Endothelial cell of umbilical vein (primary cell): Measurements from ENCODE around the gene BLOC1S1. TPM values are rescaled to one million over a fixed set of nuclear protein-coding genes. Genes with fewer than 3 reads are reported as not detected.

Experiments used
- BruUV-seq: library from RNA; stranded (reverse); fragments of 400-500 nt; replicated peaks from 2 replicates; lab custom pipeline; 2021; lab: Mats Ljungman, UMichigan
- CTCF ChIA-PET: fragments of 300-600, 350-600 bp; sonication (Branson Sonifier 250); formaldehyde crosslinking; loops from one replicate; lab custom pipeline; 2021; ENCODE audit warnings: antibody characterized with exemption, inconsistent platforms; lab: Charles Lee
- POLR2A ChIA-PET: fragments of 300-600, 350-600 bp; sonication (Branson Sonifier 250); formaldehyde crosslinking; loops from one replicate; lab custom pipeline; 2021; ENCODE audit warnings: antibody characterized with exemption, inconsistent platforms; lab: Charles Lee
- DNase-seq: peaks from one replicate; pipeline ENCODE4 v3.0.0-alpha.2; 2011; ENCODE audit warnings: low read depth, low spot score
- FAIRE-seq: peaks from 2 replicates; lab custom pipeline; 2011; peaks lifted over from hg19 to GRCh38; lab: Jason Lieb, UNC
- H2AFZ ChIP-seq: 2 replicates; pipeline ENCODE4 v1.6.0; 2012; ENCODE audit warnings: low read depth, low read length, control low read depth, inconsistent platforms
- H3K27ac ChIP-seq: 2 replicates; pipeline ENCODE4 v1.5.1; 2011; ENCODE audit warnings: low read depth, mild to moderate bottlenecking, control low read depth, low read length, moderate library complexity; ENCODE audit not compliant: insufficient read depth
- H3K27me3 ChIP-seq, 2 experiments: 2 replicates each; pipeline versions ENCODE4 v1.6.0 to v1.6.1; 2011; ENCODE audit warnings: low read length in 2 of 2, mixed read lengths in 1 of 2; ENCODE audit not compliant: control insufficient read depth in 2 of 2, insufficient read depth in 2 of 2
- H3K36me3 ChIP-seq, 2 experiments: 2 replicates in 1 of 2; 3 replicates in 1 of 2; pipeline ENCODE4 v1.5.1; 2011; ENCODE audit warnings: low read length in 2 of 2, mild to moderate bottlenecking in 1 of 2, moderate library complexity in 1 of 2; ENCODE audit not compliant: control insufficient read depth in 2 of 2, insufficient read depth in 2 of 2; ENCODE audit errors: extremely low read depth in 1 of 2
- H3K4me1 ChIP-seq: 3 replicates; pipeline ENCODE4 v1.5.1; 2011; ENCODE audit warnings: mild to moderate bottlenecking, low read length; ENCODE audit not compliant: control insufficient read depth, insufficient read depth; ENCODE audit errors: extremely low read depth
- H3K4me2 ChIP-seq: 2 replicates; pipeline ENCODE4 v1.6.1; 2011; ENCODE audit warnings: low read length, control low read depth, mixed read lengths; ENCODE audit not compliant: insufficient read depth
- H3K4me3 ChIP-seq, 3 experiments: fragments of 200-600 bp in 1 of 3; sonication (generic), shearing (Covaris generic) in 1 of 3; replicated peaks in 1 of 3; 2 replicates each; pipeline ENCODE4 v1.5.1; 2011 to 2016; ENCODE audit warnings: control low read depth in 3 of 3, low read length in 3 of 3, mild to moderate bottlenecking in 2 of 3, inconsistent platforms in 1 of 3, low read depth in 1 of 3, moderate library complexity in 1 of 3; ENCODE audit not compliant: insufficient read depth in 1 of 3
- H3K79me2 ChIP-seq: 2 replicates; pipeline ENCODE4 v1.6.0; 2012; ENCODE audit warnings: low read length, inconsistent platforms; ENCODE audit not compliant: control insufficient read depth, insufficient read depth
- H3K9ac ChIP-seq: replicated peaks from 2 replicates; pipeline ENCODE3; 2011; ENCODE audit warnings: low read length, control low read depth; ENCODE audit not compliant: insufficient read depth; ENCODE audit errors: extremely low read depth
- H3K9me1 ChIP-seq: replicated peaks from 3 replicates; pipeline ENCODE4 v1.6.0; 2011; ENCODE audit warnings: mild to moderate bottlenecking, low read length; ENCODE audit not compliant: control insufficient read depth, insufficient read depth; ENCODE audit errors: extremely low read depth
- H3K9me3 ChIP-seq: replicated peaks from 2 replicates; pipeline ENCODE4 v1.5.1; 2012; ENCODE audit warnings: low read length, inconsistent platforms; ENCODE audit not compliant: control insufficient read depth, insufficient read depth
- H4K20me1 ChIP-seq: replicated peaks from 2 replicates; pipeline ENCODE3; 2011; ENCODE audit warnings: mild to moderate bottlenecking, low read length; ENCODE audit not compliant: control insufficient read depth, insufficient read depth; ENCODE audit errors: extremely low read depth
- CTCF ChIP-seq, 2 donors: IDR thresholded peaks; 1 replicate in 1 of 2; 2 replicates in 1 of 2; pipeline ENCODE4 v1.5.1; 2011; ENCODE audit warnings: low read length in 2 of 2, mild to moderate bottlenecking in 2 of 2, moderate library complexity in 2 of 2, control low read depth in 1 of 2, inconsistent platforms in 1 of 2, low read depth in 1 of 2; ENCODE audit not compliant: insufficient read depth in 1 of 2; ENCODE audit errors: extremely low read depth in 1 of 2
- MYC ChIP-seq: IDR thresholded peaks from one replicate; pipeline ENCODE4 v1.6.1; 2011; ENCODE audit warnings: mild to moderate bottlenecking, low read depth, low read length
- POLR2A ChIP-seq: IDR thresholded peaks from 2 replicates; pipeline ENCODE4 v1.6.1; 2012; ENCODE audit warnings: low read depth, mild to moderate bottlenecking, control low read depth, low read length
- dilution Hi-C: fragments of 300-500 bp; cut with MboI; formaldehyde crosslinking; loops from one replicate; pipeline ENCODE4 v1.15.0; 2019; ENCODE audit warnings: low sequenced_read_pairs; ENCODE audit not compliant: extremely low pct_ligation_motif_present
- intact Hi-C: fragments of 100-400 bp; cut with micrococcal nuclease; formaldehyde crosslinking; loops from one replicate; pipeline ENCODE4 v1.10.0; 2022
- polyA plus RNA-seq, 4 experiments: library from polyadenylated mRNA; depleted of rRNA in 3 of 4; stranded (reverse) in 3 of 4; unstranded in 1 of 4; fragments of >200 nt; gene quantifications; 2 replicates each; pipeline versions ENCODE4 v1.2.1 to v1.2.3, GENCODE V29; 2011 to 2012; ENCODE audit warnings: missing spikeins in 1 of 4
- total RNA-seq: library from RNA; stranded (reverse); gene quantifications from 2 replicates; pipeline ENCODE4 v1.2.3, GENCODE V29; 2021

BLOC1S1 gene
- total and polyA plus RNA-seq, 2 donors (not counting 3 experiments of a cell fraction or from before 2014, with no cell fraction given), result 84.1 to 192 TPM

GRCh38 chr12:55736780-55737580 is 21.1 kb downstream of the BLOC1S1 start:
- no peak overlapping the region for H3K4me2 ChIP-seq
- intact Hi-C loops (loop anchor here (1.0 to 5.0 kb wide), 6 partner anchors 8 to 91 kb away; partner anchors contain the start of genes CD63, ORMDL2 and SARNP), dilution Hi-C loops (no loop called here)
- no peaks in the 10 kb centered on the region for H3K9me3 ChIP-seq
- CTCF ChIA-PET, result interaction anchor here (0.6 to 8.2 kb wide), 18 partner anchors 7 to 548 kb away, joined by 3 to 151 read pairs (median 7); partner anchors contain the start of genes BLOC1S1, CD63, RAB5B and RDH5
- POLR2A ChIA-PET, result interaction anchor here (0.6 kb wide), 1 partner anchor 8 kb away, joined by 5 read pairs; no protein-coding TSS in a partner anchor
- TF ChIP-seq POLR2A (no peak), CTCF (IDR thresholded peaks at IDR 0.05; ENCODE audit: extremely low read depth in 1 of 2, insufficient read depth in 1 of 2, low read depth in 1 of 2, low read length in 2 of 2) (peak; percentile 89 to 96), MYC (no peak)
- no peaks in the 10 kb centered on the region for H3K36me3 ChIP-seq
- H3K9me1 ChIP-seq, result no peaks in the 10 kb centered on the region
- FAIRE-seq (peak; percentile 83), DNase-seq (peak; percentile 69)
- BruUV-seq, result no TSS peak
- H4K20me1 ChIP-seq, result no peaks in the 10 kb centered on the region
- H3K4me3 ChIP-seq, result no peak overlapping the region
- no peak overlapping the region for H3K9ac ChIP-seq
- H3K79me2 ChIP-seq, result no peaks in the 10 kb centered on the region
- no peak overlapping the region for H3K27ac ChIP-seq
- peaks cover 11% of the 10 kb centered on the region for H3K4me1 ChIP-seq
- H3K27me3 ChIP-seq, result no peaks in the 10 kb centered on the region
- no peak overlapping the region for H2AFZ ChIP-seq
